SK-N-SH (cell line): ENCODE results near the gene RNF215. TPM values are rescaled to one million over a fixed set of nuclear protein-coding genes. Genes with fewer than 3 reads are reported as not detected.

Experiments
- CTCF ChIA-PET: fragments of 300-600, 350-600 bp; formaldehyde crosslinking; extraction: SDS; loops from one replicate; lab custom pipeline; 2021; lab: Yijun Ruan, JAX
- POLR2A ChIA-PET: fragments of 350-600 bp; sonication (Branson Sonifier 250); formaldehyde crosslinking; extraction: SDS; loops from one replicate; lab custom pipeline; 2020; ENCODE audit warnings: antibody characterized with exemption, inconsistent platforms; lab: Yijun Ruan, JAX
- DNase-seq: peaks from one replicate; pipeline ENCODE4 v3.0.0; 2012
- H2AFZ ChIP-seq: fragments of 200-600 bp; sonication (generic); 2 replicates; pipeline ENCODE4 v1.8.1; 2016; ENCODE audit warnings: antibody characterized with exemption, mild to moderate bottlenecking, low read depth
- H3F3A ChIP-seq: fragments of 200-600 bp; sonication (generic); replicated peaks from 2 replicates; pipeline ENCODE3; 2016; ENCODE audit warnings: antibody characterized with exemption, mild to moderate bottlenecking; ENCODE audit not compliant: insufficient read depth
- H3K27ac ChIP-seq, 2 experiments: fragments of 200-500 bp in 1 of 2; fragments of 200-600 bp in 1 of 2; sonication (Bioruptor generic) in 1 of 2; sonication (generic), shearing (Covaris generic) in 1 of 2; 2 replicates each; pipeline versions ENCODE4 v1.5.1 to v1.6.1; 2014 to 2016; ENCODE audit warnings: low read depth in 2 of 2, inconsistent platforms in 1 of 2, low read length in 1 of 2, mild to moderate bottlenecking in 1 of 2, mixed read lengths in 1 of 2
- H3K27me3 ChIP-seq: fragments of 200-600 bp; sonication (generic), shearing (Covaris generic); 2 replicates; pipeline ENCODE4 v1.6.1; 2016; ENCODE audit warnings: mixed run types; ENCODE audit not compliant: insufficient read depth
- H3K36me3 ChIP-seq, 2 experiments: fragments of 200-500 bp in 1 of 2; fragments of 200-600 bp in 1 of 2; sonication (Bioruptor generic) in 1 of 2; sonication (generic) in 1 of 2; replicated peaks in 1 of 2; 2 replicates each; pipeline versions ENCODE3 to v1.5.1; 2014 to 2016; ENCODE audit warnings: low read length in 1 of 2, mild to moderate bottlenecking in 1 of 2; ENCODE audit not compliant: insufficient read depth in 2 of 2, control insufficient read depth in 1 of 2
- H3K4me1 ChIP-seq, 2 experiments: fragments of 200-500 bp in 1 of 2; fragments of 200-600 bp in 1 of 2; sonication (Bioruptor generic) in 1 of 2; sonication (generic), shearing (Covaris generic) in 1 of 2; 2 replicates each; pipeline versions ENCODE4 v1.5.1 to v1.6.1; 2014 to 2016; ENCODE audit warnings: low read depth in 1 of 2, low read length in 1 of 2, mixed run types in 1 of 2; ENCODE audit not compliant: insufficient read depth in 2 of 2, control insufficient read depth in 1 of 2
- H3K4me2 ChIP-seq: fragments of 200-600 bp; sonication (generic), shearing (Covaris generic); 2 replicates; pipeline ENCODE4 v1.6.1; 2017; ENCODE audit warnings: mixed run types
- H3K4me3 ChIP-seq, 2 experiments: fragments of 200-500 bp in 1 of 2; fragments of 200-600 bp in 1 of 2; sonication (Bioruptor generic) in 1 of 2; sonication (generic), shearing (Covaris generic) in 1 of 2; 2 replicates each; pipeline versions ENCODE4 v1.5.1 to v1.8.1; 2014 to 2016; ENCODE audit warnings: low read depth in 2 of 2, inconsistent platforms in 1 of 2, low read length in 1 of 2, mild to moderate bottlenecking in 1 of 2, mixed read lengths in 1 of 2, moderate library complexity in 1 of 2
- H3K79me2 ChIP-seq: fragments of 200-600 bp; sonication (generic); 2 replicates; pipeline ENCODE4 v1.8.1; 2017; ENCODE audit warnings: mild to moderate bottlenecking; ENCODE audit not compliant: insufficient read depth
- H3K9ac ChIP-seq: fragments of 200-600 bp; sonication (generic); 2 replicates; pipeline ENCODE4 v1.6.1; 2017; ENCODE audit warnings: mixed run types
- H3K9me2 ChIP-seq: fragments of 200-600 bp; sonication (generic); 2 replicates; pipeline ENCODE4 v1.6.1; 2017; ENCODE audit warnings: mixed run types
- H3K9me3 ChIP-seq: fragments of 200-600 bp; sonication (generic); 2 replicates; pipeline ENCODE4 v1.6.1; 2017; ENCODE audit warnings: mixed run types, mild to moderate bottlenecking, moderate library complexity
- H4K20me1 ChIP-seq: fragments of 200-600 bp; sonication (generic); 2 replicates; pipeline ENCODE4 v1.6.1; 2017; ENCODE audit warnings: mild to moderate bottlenecking, mixed run types; ENCODE audit not compliant: insufficient read depth
- CHD2 ChIP-seq: fragments of 150-350 bp; IDR thresholded peaks from 2 replicates; pipeline ENCODE4 v1.6.1; 2018; ENCODE audit warnings: low read length; ENCODE audit not compliant: partially characterized antibody
- FOXJ3 ChIP-seq: sonication (generic); formaldehyde crosslinking; IDR thresholded peaks from 2 replicates; pipeline ENCODE4 v1.5.1; 2020; ENCODE audit warnings: mild to moderate bottlenecking, missing genetic modification reagents
- FOXM1 ChIP-seq: IDR thresholded peaks from 2 replicates; pipeline ENCODE4 v1.4.0; 2012; ENCODE audit warnings: low read depth, mild to moderate bottlenecking
- GABPA ChIP-seq: IDR thresholded peaks from 2 replicates; pipeline ENCODE4 v1.4.0; 2012; ENCODE audit warnings: low read depth, mild to moderate bottlenecking
- MEF2A ChIP-seq: IDR thresholded peaks from 2 replicates; pipeline ENCODE4 v1.4.0; 2012; ENCODE audit warnings: low read depth, borderline replicate concordance
- MXI1 ChIP-seq: IDR thresholded peaks from 2 replicates; pipeline ENCODE4 v1.6.1; 2012; ENCODE audit warnings: mild to moderate bottlenecking, low read depth, low read length, improper control_type of control experiment
- NRF1 ChIP-seq: IDR thresholded peaks from 2 replicates; pipeline ENCODE4 v1.6.1; 2012; ENCODE audit warnings: low read depth, mild to moderate bottlenecking, low read length
- POLR2AphosphoS5 ChIP-seq: IDR thresholded peaks from 2 replicates; pipeline ENCODE4 v1.6.1; 2012; ENCODE audit warnings: low read depth, low read length
- RCOR1 ChIP-seq: fragments of 150-350 bp; IDR thresholded peaks from 2 replicates; pipeline ENCODE4 v1.6.1; 2017; ENCODE audit warnings: antibody characterized with exemption, low read length
- RXRA ChIP-seq: IDR thresholded peaks from 2 replicates; pipeline ENCODE4 v1.4.0; 2012; ENCODE audit warnings: low read depth, mild to moderate bottlenecking, borderline replicate concordance
- YY1 ChIP-seq: IDR thresholded peaks from 2 replicates; pipeline ENCODE4 v1.4.0; 2012; ENCODE audit warnings: low read depth, mild to moderate bottlenecking
- WGBS: methylation state at CpG from one replicate; pipeline ENCODE4 v1.1.6; 2017; ENCODE audit warnings: low lambda C conversion rate; 5-methylcytosine and 5-hydroxymethylcytosine counted together
- polyA plus RNA-seq, 3 experiments: library from polyadenylated mRNA; depleted of rRNA; stranded (reverse); fragments of >200 nt; gene quantifications; 2 replicates each; pipeline ENCODE4 v1.2.3, GENCODE V29; 2012
- TF ChIP-seq, protein P1 (sequence below): IDR thresholded peaks from 2 replicates; pipeline ENCODE4 v1.4.0; 2012; ENCODE audit warnings: low read depth, borderline replicate concordance
- TF ChIP-seq, protein P2 (sequence below): fragments of 150-350 bp; IDR thresholded peaks from 2 replicates; pipeline ENCODE4 v1.6.1; 2017; ENCODE audit warnings: antibody characterized with exemption, low read length, low read depth, borderline replicate concordance
- TF ChIP-seq, protein P3 (sequence below): IDR thresholded peaks from 2 replicates; pipeline ENCODE4; 2012

RNF215 gene
- polyA plus RNA-seq, 1 of the 3 experiments (the other 2 are of a cell fraction), result 28.6 TPM

DNA sequence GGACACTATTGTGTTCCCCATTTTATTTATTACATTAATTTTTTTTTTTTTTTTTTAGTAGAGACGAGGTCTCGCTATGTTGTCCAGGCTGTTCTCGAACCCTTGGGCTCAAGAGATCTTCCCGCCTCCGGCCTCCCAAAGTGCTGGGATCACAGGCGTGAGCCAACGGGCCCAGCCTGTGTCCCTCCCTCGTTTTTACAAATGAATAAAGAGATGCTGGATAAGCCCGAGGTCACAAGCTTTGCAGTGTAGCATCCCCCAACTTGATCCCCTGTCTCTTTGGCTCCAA lies 38.1 kb upstream of the RNF215 start:
- TF ChIP-seq CHD2, result no peak
- DNase-seq, result no peak
- Histone ChIP-seq H3K36me3 (peaks cover 0 to 5% of the 10 kb centered on the region in 2 experiments), H4K20me1 (no peaks in the 10 kb centered on the region), H3K27me3 (no peaks in the 10 kb centered on the region), H3K9me2 (no peaks in the 10 kb centered on the region), H3K27ac (peak overlapping the region; percentile 64 to 99), H3K79me2 (peaks cover 4% of the 10 kb centered on the region; the same call in 1 of the 2 replicates), H3K4me2 (peak overlapping the region; percentile 97), H3F3A (peaks cover 42% of the 10 kb centered on the region), H3K9me3 (no peaks in the 10 kb centered on the region), H3K9ac (peak overlapping the region; percentile 74), H3K4me3 (peak overlapping the region; percentile 71 to 72), H2AFZ (peak overlapping the region; percentile 91), H3K4me1 (peaks cover 33 to 44% of the 10 kb centered on the region in 2 experiments)
- 8% methylated on average over 9 of the region's 9 CpGs for WGBS
- ChIA-PET CTCF (interaction anchor here (1.2 to 2.5 kb wide), 7 partner anchors 10 to 182 kb away, joined by 3 to 7 read pairs (median 4); partner anchors contain the start of genes RNF215 and TCN2), POLR2A (interaction anchor here (0.7 to 1.1 kb wide), 2 partner anchors 33 to 42 kb away, joined by 3 read pairs; no protein-coding TSS in a partner anchor)

DNA sequence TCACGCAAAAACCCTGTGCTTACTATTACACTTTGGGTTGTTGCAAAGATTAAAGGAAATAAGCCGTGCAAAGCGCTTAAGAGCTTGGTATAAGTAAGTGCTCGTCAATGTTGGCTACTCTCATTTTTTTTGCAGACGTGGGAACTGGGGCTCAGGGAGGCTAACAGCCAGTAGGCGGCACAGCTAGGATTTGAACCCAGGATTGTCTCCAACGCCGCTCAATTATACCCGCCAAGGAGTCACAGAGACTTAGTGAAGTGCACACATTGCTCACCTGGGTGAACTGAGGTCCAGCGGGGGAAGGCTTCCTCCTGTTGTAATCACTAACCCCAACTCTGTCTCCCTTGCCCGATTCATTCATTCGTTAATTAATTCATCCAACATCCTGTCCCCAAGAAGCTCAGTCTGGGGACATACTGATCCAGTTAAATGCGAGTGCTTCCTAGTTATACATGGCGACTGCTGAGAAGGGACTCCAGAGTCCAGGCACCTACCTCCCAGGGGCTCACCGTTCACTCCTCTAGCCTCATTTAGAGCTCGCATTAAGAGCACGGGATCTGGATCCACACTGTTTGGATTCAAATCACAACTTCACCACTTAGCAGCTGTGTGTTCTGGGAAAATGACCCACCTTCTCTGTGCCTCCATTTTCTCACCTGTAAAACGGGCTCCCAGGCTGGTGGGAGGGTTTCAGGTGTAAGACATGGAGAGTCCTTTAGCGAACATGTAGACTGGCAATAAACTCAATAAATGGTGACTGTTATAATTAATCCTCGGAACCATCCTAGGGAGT lies 37.5 kb upstream of the RNF215 start:
- WGBS, result 65% methylated on average over 16 of the region's 20 CpGs
- Histone ChIP-seq H3K9me2 (no peaks in the 10 kb centered on the region), H3K9me3 (no peaks in the 10 kb centered on the region), H3K36me3 (peaks cover 0 to 5% of the 10 kb centered on the region in 2 experiments), H3K27ac (peak overlapping the region; percentile 97 to 99), H3K9ac (peak overlapping the region; percentile 74)
- CTCF ChIA-PET, result interaction anchor here (0.7 to 3.7 kb wide), 13 partner anchors 11 to 182 kb away, joined by 3 to 20 read pairs (median 4); partner anchors contain the start of genes RNF215, SEC14L2 and TCN2
- TF ChIP-seq FOXJ3 (CRISPR knock-in tag), result no peak
- no peak for TF ChIP-seq CHD2
- TF ChIP-seq, all 33 proteins: peak for 0
- Histone ChIP-seq H3K79me2 (peaks cover 4% of the 10 kb centered on the region; the same call in 1 of the 2 replicates), H4K20me1 (no peaks in the 10 kb centered on the region), H2AFZ (peak overlapping the region; percentile 69; the same call in 1 of the 2 replicates), H3K4me1 (peaks cover 38 to 46% of the 10 kb centered on the region in 2 experiments), H3K4me3 (peak overlapping the region; percentile 71 to 72), H3K4me2 (peak overlapping the region; percentile 97), H3F3A (peaks cover 48% of the 10 kb centered on the region), H3K27me3 (no peaks in the 10 kb centered on the region)
- POLR2A ChIA-PET, result interaction anchor here (0.7 to 2.0 kb wide), 6 partner anchors 9 to 167 kb away, joined by 3 to 19 read pairs (median 4); partner anchors contain the start of genes CCDC157, PES1, SEC14L2 and SF3A1
- no peak for DNase-seq

DNA sequence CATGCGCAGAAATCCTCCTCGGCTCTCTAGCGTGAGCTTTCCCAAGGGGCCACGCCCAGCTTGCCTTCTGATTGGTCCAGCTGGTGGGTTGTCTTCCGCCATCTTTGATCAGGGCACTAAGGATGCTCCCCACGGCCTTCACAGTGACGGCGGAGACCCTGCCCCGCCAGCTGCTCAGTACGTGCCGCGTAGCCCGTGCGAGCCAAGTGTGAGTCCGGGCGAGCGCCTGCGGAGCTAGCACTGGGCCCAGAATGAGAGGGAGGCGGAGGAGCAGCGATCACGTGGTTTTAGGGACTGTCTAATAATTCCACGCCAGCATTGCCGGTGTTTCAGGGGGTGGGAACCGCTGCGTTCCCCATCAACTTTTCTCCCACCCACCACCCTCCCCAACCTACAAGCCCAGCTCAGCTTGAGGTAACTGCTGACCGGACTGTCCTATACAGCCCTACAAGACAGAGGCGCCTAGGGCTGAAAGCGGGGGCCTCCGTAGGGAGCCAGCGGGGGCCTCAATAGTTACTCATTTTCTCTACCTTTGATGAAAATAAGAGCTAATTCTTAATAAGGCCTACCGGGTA lies 36.8 kb upstream of the RNF215 start:
- Histone ChIP-seq H3K36me3 (peaks cover 0 to 8% of the 10 kb centered on the region in 2 experiments), H3K4me1 (peaks cover 42 to 46% of the 10 kb centered on the region in 2 experiments), H3F3A (peaks cover 53% of the 10 kb centered on the region), H3K27me3 (no peaks in the 10 kb centered on the region), H3K9ac (peak overlapping the region; percentile 97), H3K4me2 (peak overlapping the region; percentile 97), H3K9me3 (no peaks in the 10 kb centered on the region), H3K27ac (peak overlapping the region; percentile 97 to 99), H3K9me2 (no peaks in the 10 kb centered on the region), H2AFZ (peak overlapping the region; percentile 69; the same call in 1 of the 2 replicates), H3K4me3 (peak overlapping the region; percentile 67 to 74), H3K79me2 (peaks cover 4% of the 10 kb centered on the region; the same call in 1 of the 2 replicates), H4K20me1 (no peaks in the 10 kb centered on the region)
- peak; percentile 93 for DNase-seq
- ChIA-PET CTCF (interaction anchor here (0.7 to 3.7 kb wide), 14 partner anchors 10 to 211 kb away, joined by 3 to 20 read pairs (median 4); partner anchors contain the start of genes RNF215 and SEC14L2), POLR2A (interaction anchor here (0.6 to 2.0 kb wide), 7 partner anchors 9 to 168 kb away, joined by 3 to 19 read pairs (median 5); partner anchors contain the start of genes CCDC157, PES1, SEC14L2 and SF3A1)
- 4% methylated on average over 26 of the region's 31 CpGs for WGBS
- TF ChIP-seq, protein P1, sequence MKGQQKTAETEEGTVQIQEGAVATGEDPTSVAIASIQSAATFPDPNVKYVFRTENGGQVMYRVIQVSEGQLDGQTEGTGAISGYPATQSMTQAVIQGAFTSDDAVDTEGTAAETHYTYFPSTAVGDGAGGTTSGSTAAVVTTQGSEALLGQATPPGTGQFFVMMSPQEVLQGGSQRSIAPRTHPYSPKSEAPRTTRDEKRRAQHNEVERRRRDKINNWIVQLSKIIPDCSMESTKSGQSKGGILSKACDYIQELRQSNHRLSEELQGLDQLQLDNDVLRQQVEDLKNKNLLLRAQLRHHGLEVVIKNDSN, result peak; percentile 96
- TF ChIP-seq RCOR1 (0 out of 2 replicates have a peak, but pooled peaks have one; percentile 23), CHD2 (peak; percentile 86), GABPA (peak; percentile 44), MEF2A (no peak), RXRA (no peak; the same call in 1 of the 2 replicates), MXI1 (peak; percentile 86), NRF1 (peak; percentile 48; the same call in 1 of the 2 replicates), YY1 (peak; percentile 99), FOXM1 (no peak), POLR2AphosphoS5 (peak; percentile 11; the same call in 1 of the 2 replicates)
- TF ChIP-seq, protein P2, sequence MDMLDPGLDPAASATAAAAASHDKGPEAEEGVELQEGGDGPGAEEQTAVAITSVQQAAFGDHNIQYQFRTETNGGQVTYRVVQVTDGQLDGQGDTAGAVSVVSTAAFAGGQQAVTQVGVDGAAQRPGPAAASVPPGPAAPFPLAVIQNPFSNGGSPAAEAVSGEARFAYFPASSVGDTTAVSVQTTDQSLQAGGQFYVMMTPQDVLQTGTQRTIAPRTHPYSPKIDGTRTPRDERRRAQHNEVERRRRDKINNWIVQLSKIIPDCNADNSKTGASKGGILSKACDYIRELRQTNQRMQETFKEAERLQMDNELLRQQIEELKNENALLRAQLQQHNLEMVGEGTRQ, result peak; percentile 78
- TF ChIP-seq, protein P3, sequence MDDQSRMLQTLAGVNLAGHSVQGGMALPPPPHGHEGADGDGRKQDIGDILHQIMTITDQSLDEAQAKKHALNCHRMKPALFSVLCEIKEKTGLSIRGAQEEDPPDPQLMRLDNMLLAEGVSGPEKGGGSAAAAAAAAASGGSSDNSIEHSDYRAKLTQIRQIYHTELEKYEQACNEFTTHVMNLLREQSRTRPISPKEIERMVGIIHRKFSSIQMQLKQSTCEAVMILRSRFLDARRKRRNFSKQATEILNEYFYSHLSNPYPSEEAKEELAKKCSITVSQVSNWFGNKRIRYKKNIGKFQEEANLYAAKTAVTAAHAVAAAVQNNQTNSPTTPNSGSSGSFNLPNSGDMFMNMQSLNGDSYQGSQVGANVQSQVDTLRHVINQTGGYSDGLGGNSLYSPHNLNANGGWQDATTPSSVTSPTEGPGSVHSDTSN, result peak; percentile 72
